Measurements from ENCODE around the gene IFNL4. TPM values are rescaled to one million over a fixed set of nuclear protein-coding genes. Genes with fewer than 3 reads are reported as not detected.
A peak's percentile ranks its signal among the peaks of the same experiment; 100 is the strongest.
"Not testable (repeated sequence)": the region's sequence is repeated elsewhere in the genome, so short reads cannot be mapped to it uniquely, and the experiment has no call there.

Gene IFNL4
- total RNA-seq, 1 donor from 2014 or later, result not detected

- no peak overlapping the region for H3K27ac Mint-ChIP-seq (ENCODE audit: unreplicated experiment)
- H3K4me1 Mint-ChIP-seq (ENCODE audit: low read depth, unreplicated experiment), result no peaks in the 10 kb centered on the region
- no peaks in the 10 kb centered on the region for H3K9me3 ChIP-seq (ENCODE audit: insufficient read depth, low read depth, low read length)
- peaks cover 3% of the 10 kb centered on the region for H3K36me3 Mint-ChIP-seq (ENCODE audit: low read depth, unreplicated experiment)
- H3K36me3 ChIP-seq (ENCODE audit: insufficient read depth, low read length), result no peaks in the 10 kb centered on the region
- H2AFZ ChIP-seq (ENCODE audit: low read depth, low read length), result no peak overlapping the region
- H3K9ac ChIP-seq (ENCODE audit: low read length), result no peak overlapping the region
- H4K20me1 ChIP-seq (ENCODE audit: insufficient read depth, low read length), result no peaks in the 10 kb centered on the region
- H3K27me3 Mint-ChIP-seq (ENCODE audit: low read depth, unreplicated experiment), result peaks cover 58% of the 10 kb centered on the region
- H3K79me2 ChIP-seq (ENCODE audit: insufficient read depth, low read length), result no peaks in the 10 kb centered on the region
- no peak for FAIRE-seq
- TF ChIP-seq CTCF (IDR thresholded peaks at IDR 0.05; ENCODE audit: insufficient read depth, low read depth, low read length), result no peak
- TF ChIP-seq EZH2 (IDR thresholded peaks at IDR 0.05; ENCODE audit: insufficient read depth, low read length), result no peak
- H3K27ac ChIP-seq (ENCODE audit: low read depth, low read length), result no peak overlapping the region
- peaks cover 3% of the 10 kb centered on the region for H3K27me3 ChIP-seq (ENCODE audit: insufficient read depth, low read length)
- DNase-seq (ENCODE audit: low read depth), result no peak
- no peak overlapping the region for H3K4me3 Mint-ChIP-seq (ENCODE audit: unreplicated experiment)
- H3K4me2 ChIP-seq (ENCODE audit: low read length), result no peak overlapping the region
- no peak overlapping the region for H3K4me3 ChIP-seq (ENCODE audit: insufficient read depth, low read depth, low read length)
- H3K9me3 Mint-ChIP-seq (ENCODE audit: unreplicated experiment), result peaks cover 3% of the 10 kb centered on the region
- no peaks in the 10 kb centered on the region for H3K4me1 ChIP-seq (ENCODE audit: insufficient read depth, low read length)
These were observed 18.4 kb downstream of the IFNL4 start for GRCh38 chr19:39230096-39230764.

DNA sequence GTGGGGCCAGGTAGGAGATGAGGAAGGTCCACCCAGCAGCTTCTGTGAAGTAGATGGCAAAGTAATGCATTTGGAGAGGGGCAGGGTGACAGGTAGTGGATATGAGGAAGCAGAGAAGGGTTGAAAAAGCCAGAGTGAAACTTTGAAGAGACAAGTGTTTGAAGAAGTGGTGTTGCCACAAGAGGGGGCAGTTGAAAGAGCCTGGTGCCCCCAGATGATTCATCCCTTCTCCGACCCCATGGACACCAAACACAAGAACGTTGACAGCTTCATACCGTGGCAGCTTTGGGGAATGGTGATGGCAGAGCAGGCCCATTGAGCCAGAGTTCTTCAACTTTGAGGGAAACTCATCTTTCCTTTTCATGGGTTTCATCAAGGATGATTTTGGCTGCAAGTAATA lies 23.7 kb downstream of the IFNL4 start:
- H3K9me3 Mint-ChIP-seq (ENCODE audit: unreplicated experiment), result peaks cover 1% of the 10 kb centered on the region
- no peak overlapping the region for H3K9ac ChIP-seq (ENCODE audit: low read length)
- no peak overlapping the region for H3K4me2 ChIP-seq (ENCODE audit: low read length)
- H3K36me3 Mint-ChIP-seq (ENCODE audit: low read depth, unreplicated experiment), result no peaks in the 10 kb centered on the region
- no peaks in the 10 kb centered on the region for H3K79me2 ChIP-seq (ENCODE audit: insufficient read depth, low read length)
- no peak overlapping the region for H3K4me3 ChIP-seq (ENCODE audit: insufficient read depth, low read depth, low read length)
- no peak for DNase-seq (ENCODE audit: low read depth)
- H3K4me1 Mint-ChIP-seq (ENCODE audit: low read depth, unreplicated experiment), result no peaks in the 10 kb centered on the region
- H2AFZ ChIP-seq (ENCODE audit: low read depth, low read length), result no peak overlapping the region
- no peak overlapping the region for H3K27ac Mint-ChIP-seq (ENCODE audit: unreplicated experiment)
- no peak overlapping the region for H3K27ac ChIP-seq (ENCODE audit: low read depth, low read length)
- H3K4me3 Mint-ChIP-seq (ENCODE audit: unreplicated experiment), result no peak overlapping the region
- no peaks in the 10 kb centered on the region for H3K9me3 ChIP-seq (ENCODE audit: insufficient read depth, low read depth, low read length)
- peaks cover 53% of the 10 kb centered on the region for H3K27me3 Mint-ChIP-seq (ENCODE audit: low read depth, unreplicated experiment)
- no peaks in the 10 kb centered on the region for H3K36me3 ChIP-seq (ENCODE audit: insufficient read depth, low read length)
- peaks cover 6% of the 10 kb centered on the region for H3K27me3 ChIP-seq (ENCODE audit: insufficient read depth, low read length)
- H3K4me1 ChIP-seq (ENCODE audit: insufficient read depth, low read length), result no peaks in the 10 kb centered on the region
- H4K20me1 ChIP-seq (ENCODE audit: insufficient read depth, low read length), result no peaks in the 10 kb centered on the region
- TF ChIP-seq EZH2 (IDR thresholded peaks at IDR 0.05; ENCODE audit: insufficient read depth, low read length) (no peak), CTCF (IDR thresholded peaks at IDR 0.05; ENCODE audit: insufficient read depth, low read depth, low read length) (no peak)
- FAIRE-seq, result no peak

DNA sequence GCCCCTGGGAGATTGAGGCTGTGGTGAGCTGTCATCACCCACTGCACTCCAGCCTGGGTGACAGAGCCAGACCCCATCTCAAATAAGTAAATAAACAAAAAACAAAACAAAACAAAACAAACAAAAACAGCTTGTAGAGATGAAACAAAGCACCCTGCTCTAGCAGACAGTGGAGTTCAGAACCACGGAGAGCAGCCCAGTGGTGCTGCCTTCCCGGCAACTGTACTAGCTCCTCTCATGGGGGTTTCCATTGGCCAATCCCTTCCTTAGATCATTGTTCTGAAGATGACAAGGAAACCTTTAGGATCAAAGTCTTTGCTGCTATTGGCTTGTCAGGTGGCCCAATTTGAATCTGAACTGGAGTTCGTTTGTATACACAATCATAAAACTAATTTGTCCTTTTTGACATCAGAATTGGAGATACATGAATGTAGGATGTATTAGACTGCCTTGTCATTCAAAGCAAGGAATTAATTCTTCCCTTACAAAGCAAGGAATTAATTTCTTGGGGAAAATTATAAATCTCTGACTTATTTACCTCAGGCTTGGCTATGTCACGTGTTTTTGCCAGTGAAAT lies 24.9 kb downstream of the IFNL4 start:
- H3K9me3 Mint-ChIP-seq (ENCODE audit: unreplicated experiment), result peaks cover 1% of the 10 kb centered on the region
- no peaks in the 10 kb centered on the region for H3K36me3 Mint-ChIP-seq (ENCODE audit: low read depth, unreplicated experiment)
- Histone ChIP-seq H3K36me3 (ENCODE audit: insufficient read depth, low read length) (no peaks in the 10 kb centered on the region), H4K20me1 (ENCODE audit: insufficient read depth, low read length) (no peaks in the 10 kb centered on the region), H3K4me1 (ENCODE audit: insufficient read depth, low read length) (no peaks in the 10 kb centered on the region), H3K9ac (ENCODE audit: low read length) (no peak overlapping the region), H2AFZ (ENCODE audit: low read depth, low read length) (no peak overlapping the region), H3K79me2 (ENCODE audit: insufficient read depth, low read length) (no peaks in the 10 kb centered on the region), H3K4me2 (ENCODE audit: low read length) (no peak overlapping the region), H3K9me3 (ENCODE audit: insufficient read depth, low read depth, low read length) (no peaks in the 10 kb centered on the region), H3K27ac (ENCODE audit: low read depth, low read length) (no peak overlapping the region), H3K4me3 (ENCODE audit: insufficient read depth, low read depth, low read length) (no peak overlapping the region), H3K27me3 (ENCODE audit: insufficient read depth, low read length) (peaks cover 6% of the 10 kb centered on the region)
- DNase-seq (ENCODE audit: low read depth), result peak; percentile 12
- H3K4me1 Mint-ChIP-seq (ENCODE audit: low read depth, unreplicated experiment), result no peaks in the 10 kb centered on the region
- no peak overlapping the region for H3K27ac Mint-ChIP-seq (ENCODE audit: unreplicated experiment)
- peaks cover 58% of the 10 kb centered on the region for H3K27me3 Mint-ChIP-seq (ENCODE audit: low read depth, unreplicated experiment)
- TF ChIP-seq CTCF (IDR thresholded peaks at IDR 0.05; ENCODE audit: insufficient read depth, low read depth, low read length) (no peak), EZH2 (IDR thresholded peaks at IDR 0.05; ENCODE audit: insufficient read depth, low read length) (no peak)
- H3K4me3 Mint-ChIP-seq (ENCODE audit: unreplicated experiment), result no peak overlapping the region
- FAIRE-seq, result no peak

GRCh38 chr19:39219108-39219507 lies 29.5 kb downstream of the IFNL4 start:
- H3K4me1 Mint-ChIP-seq (ENCODE audit: low read depth, unreplicated experiment); H3K27me3 ChIP-seq (ENCODE audit: insufficient read depth, low read length); H2AFZ ChIP-seq (ENCODE audit: low read depth, low read length); H3K36me3 ChIP-seq (ENCODE audit: insufficient read depth, low read length); FAIRE-seq; H3K27ac ChIP-seq (ENCODE audit: low read depth, low read length); H3K9ac ChIP-seq (ENCODE audit: low read length); H3K4me3 Mint-ChIP-seq (ENCODE audit: unreplicated experiment); H3K4me3 ChIP-seq (ENCODE audit: insufficient read depth, low read depth, low read length); H3K4me2 ChIP-seq (ENCODE audit: low read length); H3K9me3 ChIP-seq (ENCODE audit: insufficient read depth, low read depth, low read length); H3K79me2 ChIP-seq (ENCODE audit: insufficient read depth, low read length); H3K4me1 ChIP-seq (ENCODE audit: insufficient read depth, low read length); H4K20me1 ChIP-seq (ENCODE audit: insufficient read depth, low read length); DNase-seq (ENCODE audit: low read depth); H3K36me3 Mint-ChIP-seq (ENCODE audit: low read depth, unreplicated experiment); H3K27ac Mint-ChIP-seq (ENCODE audit: unreplicated experiment): not testable (repeated sequence)
- H3K27me3 Mint-ChIP-seq (ENCODE audit: low read depth, unreplicated experiment), result peaks cover 52% of the 10 kb centered on the region
- H3K9me3 Mint-ChIP-seq (ENCODE audit: unreplicated experiment), result peaks cover 10% of the 10 kb centered on the region

All from astrocyte (in vitro differentiated cells and primary cell).